ENCODE measurements around the gene CENPM. TPM values are rescaled to one million over a fixed set of nuclear protein-coding genes. Genes with fewer than 3 reads are reported as not detected.

The CENPM gene
- total and polyA plus RNA-seq, 9 of the 15 experiments (the other 6 are each of a cell fraction or from before 2014, with no cell fraction given): 11.3 to 67.7 (median 32.3) TPM

GRCh38 chr22:41904450-41905410, 42.2 kb downstream of the CENPM start:
- ChIA-PET POLR2A (interaction anchor here (0.8 kb wide), 1 partner anchor 37 kb away, joined by 3 read pairs; no protein-coding TSS in a partner anchor), CTCF (ENCODE audit: low intra/inter-chr PET ratio) (no interaction called here)
- Histone ChIP-seq H3K27me3 (ENCODE audit: control insufficient read depth in 2 of 2, insufficient read depth in 2 of 2, low read length in 2 of 2) (no peaks in the 10 kb centered on the region), H3K4me2 (ENCODE audit: insufficient read depth, low read length) (no peak overlapping the region), H4K20me1 (replicated peaks; ENCODE audit: control insufficient read depth, insufficient read depth, low read length) (0 out of 2 replicates have a peak, but pooled peaks cover 7% of the 10 kb centered on the region), H3K79me2 (ENCODE audit: control insufficient read depth, insufficient read depth, low read length) (no peaks in the 10 kb centered on the region), H3K9me3 (replicated peaks; ENCODE audit: control insufficient read depth, insufficient read depth, low read depth, low read length) (no peaks in the 10 kb centered on the region), H3K27ac (ENCODE audit: extremely low read depth, low read depth, low read length) (no peak overlapping the region), H3K9me1 (ENCODE audit: control insufficient read depth, insufficient read depth, low read length) (peaks cover 2% of the 10 kb centered on the region), H2AFZ (ENCODE audit: low read depth, low read length) (no peak overlapping the region), H3K36me3 (ENCODE audit: control insufficient read depth, insufficient read depth, low read length) (peaks cover 68% of the 10 kb centered on the region), H3K4me1 (replicated peaks in 1 of 2; ENCODE audit: control insufficient read depth in 2 of 2, insufficient read depth in 2 of 2, low read length in 2 of 2) (peaks cover 0 to 15% of the 10 kb centered on the region in 2 experiments; a peak in 3 of 5 replicates), H3K9ac (ENCODE audit: insufficient read depth in 1 of 2, low read depth in 2 of 2, low read length in 2 of 2) (no peak overlapping the region), H3K4me3 (no peak overlapping the region)
- no peak for DNase-seq (ENCODE audit: extremely low read depth in 1 of 4, low spot score in 3 of 4)
- no peak for FAIRE-seq
- in situ Hi-C loops (cut with MboI): no loop called here
- no TSS peak for BruUV-seq (replicated peaks)
- ATAC-seq: no peak
- TF ChIP-seq SNAPC5 (CRISPR knock-in tag; IDR thresholded peaks at IDR 0.05) (no peak), PPARD (CRISPR knock-in tag; IDR thresholded peaks at IDR 0.05) (no peak), RB1 (IDR thresholded peaks at IDR 0.05; ENCODE audit: low read depth) (no peak), POLR2G (IDR thresholded peaks at IDR 0.05; ENCODE audit: low read depth, low read length) (peak; percentile 74), POLR2AphosphoS2 (IDR thresholded peaks at IDR 0.05; ENCODE audit: low read length) (peak; percentile 68; the same call in 1 of the 2 replicates), SRSF1 (IDR thresholded peaks at IDR 0.05; ENCODE audit: low read depth, low read length) (no peak), ZNF778 (CRISPR knock-in tag; IDR thresholded peaks at IDR 0.05) (no peak), TAL1 (IDR thresholded peaks at IDR 0.05) (no peak), POLR2B (IDR thresholded peaks at IDR 0.05; ENCODE audit: low read depth, partially characterized antibody) (peak; percentile 37), RBM22 (IDR thresholded peaks at IDR 0.05; ENCODE audit: low read depth, low read length, poor library complexity, severe bottlenecking) (peak; percentile 83), POLR2A (conservative IDR thresholded peaks at IDR 0.05) (0 out of 2 replicates have a peak, but pooled peaks have one; percentile 40)
- WGBS (ENCODE audit: insufficient coverage, low coverage, missing lambda C conversion rate): 92% methylated on average over 11 of the region's 24 CpGs
- intact Hi-C loops (cut with micrococcal nuclease): no loop called here

All from K562 (cell line).